GM18517 (cell line): ENCODE data around the gene HBS1L.
A peak's percentile ranks its signal among the peaks of the same experiment; 100 is the strongest.

ENCODE experiments used
- ATAC-seq: cut with Tn5 transposase; IDR thresholded peaks from one replicate; pipeline ENCODE4 v1.9.1; 2021; ENCODE audit warnings: mild to moderate bottlenecking, moderate library complexity; ENCODE audit not compliant: unreplicated experiment

HBS1L gene

DNA sequence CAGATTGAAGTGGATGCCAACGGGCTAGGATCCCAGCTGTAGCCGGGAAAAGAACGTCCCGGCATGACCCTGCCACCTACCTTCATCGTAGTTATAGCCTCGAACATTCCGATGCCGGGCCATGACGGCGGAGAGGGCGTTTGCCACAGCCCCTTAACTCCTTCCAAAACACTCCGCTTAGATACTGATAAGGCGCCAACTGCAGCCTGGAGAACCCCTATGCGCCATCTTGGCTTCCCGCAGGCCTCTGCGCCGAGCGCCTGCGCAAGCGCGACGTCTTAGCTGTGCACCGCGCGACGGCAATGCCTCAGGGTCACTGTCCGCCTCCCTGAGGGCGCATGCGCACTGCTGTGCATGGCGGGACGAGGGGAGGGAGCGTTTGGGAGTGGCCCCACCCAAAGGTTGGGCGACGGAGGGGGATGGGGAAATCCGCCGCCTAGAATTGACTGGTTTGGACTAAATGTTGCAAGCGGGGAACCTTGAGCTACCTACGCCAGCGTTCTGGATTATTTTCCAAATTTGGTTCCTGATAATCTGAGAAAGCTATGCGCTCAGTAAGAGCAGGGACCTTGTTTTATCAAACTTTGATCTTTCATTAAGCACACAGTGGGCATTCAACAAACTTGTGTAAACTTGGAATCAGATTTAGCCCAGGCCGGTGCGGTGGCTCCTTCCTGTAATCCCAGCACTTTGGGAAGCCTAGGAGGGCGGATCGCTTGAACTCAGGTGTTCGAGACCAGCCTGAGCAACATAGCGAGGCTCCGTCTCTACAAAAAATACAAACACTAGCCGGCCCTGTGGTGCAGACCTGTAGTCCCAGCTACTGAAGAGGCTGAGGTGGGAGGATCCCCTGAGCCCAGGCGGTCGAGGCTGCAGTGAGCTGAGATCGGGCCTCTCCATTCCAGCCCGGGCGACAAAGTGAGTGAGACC, at the start of gene HBS1L:
Gene HBS1L (minus strand): TSS at position 254 of the 930 bp plus-strand sequence. CDS start 131 bp downstream, at position 123.
- peak; percentile 90 for ATAC-seq

DNA sequence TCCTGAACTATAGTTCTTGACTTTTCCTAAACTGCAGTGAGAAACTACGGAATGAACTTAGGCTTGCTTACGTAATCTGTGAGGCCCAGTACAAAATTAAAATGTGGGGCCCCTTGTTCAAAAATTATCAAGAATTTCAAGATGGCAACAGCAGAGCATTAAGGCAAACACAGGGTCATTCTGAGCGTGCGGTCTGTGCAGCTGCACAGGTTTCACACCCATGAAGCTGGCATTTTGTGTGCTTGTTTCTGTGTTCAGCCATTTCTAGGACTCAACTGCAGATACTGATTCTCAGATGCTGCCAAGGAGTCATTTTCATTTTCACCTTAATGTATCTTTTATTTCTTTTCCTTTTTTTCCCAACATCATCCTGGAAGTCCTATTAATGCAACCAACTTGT, 49.6 kb upstream of the HBS1L start:
- ATAC-seq, result no peak

DNA sequence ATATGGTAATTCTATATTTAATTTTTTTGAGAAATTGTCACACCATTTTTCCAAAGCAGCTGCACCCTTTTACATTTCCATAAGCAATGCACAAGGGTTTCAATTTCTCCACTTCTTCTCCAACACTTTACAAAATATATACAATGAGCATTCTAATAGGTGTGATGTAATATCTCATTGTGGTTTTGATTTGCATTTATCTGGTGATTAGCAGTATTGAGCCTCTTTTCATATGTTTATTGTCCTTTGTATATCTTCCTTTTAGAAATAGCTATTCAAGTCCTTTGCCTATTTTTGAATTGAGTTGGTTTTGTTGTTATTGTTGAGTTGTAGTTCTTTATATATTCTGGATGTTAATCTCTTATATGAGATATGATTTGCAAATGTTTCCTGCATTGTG, 47.6 kb upstream of the HBS1L start:
- no peak for ATAC-seq

DNA sequence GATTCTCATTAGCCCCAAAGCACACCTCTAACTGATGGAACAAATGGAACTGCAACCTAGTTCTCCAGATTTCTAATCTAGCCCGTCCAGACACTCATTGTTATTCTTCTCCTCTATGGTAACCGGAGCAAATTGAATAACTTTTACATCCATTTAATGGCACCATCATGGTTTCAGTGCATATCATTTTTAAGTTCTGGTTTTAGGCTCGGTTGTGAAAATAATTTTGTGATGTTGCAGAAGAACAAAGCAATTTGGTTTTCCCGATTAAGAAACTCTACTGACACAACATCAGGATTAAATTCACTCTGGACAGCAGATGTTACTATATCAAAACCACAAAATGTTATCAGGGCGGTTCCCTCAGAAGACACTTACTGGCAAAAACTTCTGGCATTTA, 42.5 kb upstream of the HBS1L start:
- no peak for ATAC-seq

DNA sequence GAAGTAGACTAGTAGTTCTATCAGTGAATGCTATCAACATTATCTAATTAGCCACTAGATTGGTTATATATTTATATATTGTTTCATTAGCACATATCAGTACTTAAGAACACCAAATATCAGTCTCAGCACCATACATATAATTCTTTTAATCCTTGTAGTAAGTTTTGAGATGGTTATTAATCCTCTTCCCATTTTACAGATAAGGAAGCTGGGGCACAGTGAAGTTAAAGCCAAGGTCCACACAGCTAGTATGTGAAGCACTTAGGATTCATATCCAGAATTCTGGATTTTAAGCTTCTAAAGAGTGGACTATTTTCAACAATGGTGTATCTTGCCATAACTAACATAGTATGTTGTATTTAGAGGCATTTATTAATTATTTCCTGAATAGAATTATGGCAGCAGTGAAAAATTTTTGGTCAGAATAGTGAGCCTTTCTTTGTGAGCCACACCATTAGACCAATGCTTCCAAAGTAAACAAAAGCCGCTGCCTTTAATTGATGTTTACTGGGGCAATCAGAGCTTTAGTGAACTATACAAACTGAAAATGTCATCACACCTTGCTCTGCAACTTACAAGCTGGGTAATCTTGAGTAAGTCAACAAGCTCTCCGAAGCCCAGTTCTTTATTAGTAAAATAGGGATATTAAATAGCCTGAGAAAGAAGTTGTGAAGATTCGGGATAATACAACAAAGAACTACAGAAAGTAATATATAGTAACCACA, 41.9 kb upstream of the HBS1L start:
- no peak for ATAC-seq

DNA sequence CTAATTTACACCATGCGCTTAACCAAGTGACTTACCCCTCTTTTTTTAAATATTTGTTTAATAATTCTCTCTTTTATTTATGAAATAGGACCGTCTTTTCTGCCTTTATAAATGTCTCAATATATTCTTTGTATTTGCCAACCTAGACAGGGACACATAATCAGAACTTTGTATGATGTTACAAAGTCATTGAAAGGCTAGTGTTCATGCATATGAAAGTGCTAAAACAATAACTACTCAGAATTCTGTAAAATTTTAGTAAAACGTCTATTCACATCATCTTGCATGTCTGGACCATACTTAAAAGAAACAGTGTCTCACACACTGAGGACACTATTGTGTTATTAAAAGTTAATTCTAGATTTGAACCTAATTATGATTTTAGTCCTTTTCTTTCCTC, 41.1 kb upstream of the HBS1L start:
- no peak for ATAC-seq

DNA sequence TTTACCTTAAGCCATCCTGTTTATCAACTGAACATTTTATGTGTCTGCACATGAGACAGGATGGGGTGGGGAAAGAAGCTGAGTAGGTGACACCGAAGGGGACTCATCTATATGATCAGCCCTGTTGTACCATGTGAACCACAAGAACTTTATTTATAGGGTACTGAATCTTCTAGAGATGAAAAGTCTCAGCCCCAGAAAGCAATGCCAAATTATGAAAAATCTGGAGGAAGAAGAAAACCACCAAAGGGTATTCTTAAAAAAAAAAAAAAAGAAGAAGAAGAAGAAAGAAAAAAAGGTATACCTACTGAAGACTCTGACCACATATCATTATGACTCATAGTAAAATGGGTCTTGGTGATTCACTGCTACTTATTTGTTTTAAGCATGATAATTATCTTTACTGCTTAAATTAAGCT, 39.8 kb upstream of the HBS1L start:
- ATAC-seq, result peak; percentile 57

DNA sequence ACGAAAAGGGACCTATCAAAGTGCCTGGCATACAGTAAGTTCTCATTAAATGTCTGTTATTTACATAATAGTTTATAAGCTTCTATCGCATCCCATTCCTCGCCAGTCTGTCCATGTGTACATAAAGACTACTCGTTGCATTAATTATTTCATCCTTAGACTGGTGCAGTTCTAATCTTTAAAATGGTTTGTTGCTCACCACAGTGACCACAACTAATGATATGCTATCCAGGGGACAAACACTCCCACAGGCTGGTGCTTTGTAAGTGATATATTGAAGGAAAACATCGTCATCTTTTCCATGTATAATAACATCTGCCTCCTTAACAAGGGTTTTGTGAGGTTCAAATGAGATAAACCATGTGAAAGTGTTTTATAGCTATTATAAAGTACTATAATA, 39.0 kb upstream of the HBS1L start:
- no peak for ATAC-seq

DNA sequence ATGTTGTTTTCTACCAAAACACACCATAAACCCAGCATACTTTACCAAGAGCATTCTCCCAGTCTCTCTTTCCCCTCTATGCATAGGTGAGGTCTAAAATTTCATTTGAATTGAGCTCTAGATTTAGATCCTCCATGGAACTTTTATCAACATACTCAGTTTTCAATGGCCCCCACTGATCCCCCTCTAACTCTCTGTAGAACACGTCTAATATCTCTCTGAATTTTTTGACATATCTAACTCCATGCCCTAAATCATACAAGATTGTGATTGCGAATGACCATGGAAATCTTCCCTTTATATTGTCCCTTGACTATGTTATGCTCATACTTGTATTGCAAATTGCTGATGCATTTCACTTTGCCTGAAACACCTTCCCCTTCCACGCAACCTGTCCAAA, 38.1 kb upstream of the HBS1L start:
- no peak for ATAC-seq

DNA sequence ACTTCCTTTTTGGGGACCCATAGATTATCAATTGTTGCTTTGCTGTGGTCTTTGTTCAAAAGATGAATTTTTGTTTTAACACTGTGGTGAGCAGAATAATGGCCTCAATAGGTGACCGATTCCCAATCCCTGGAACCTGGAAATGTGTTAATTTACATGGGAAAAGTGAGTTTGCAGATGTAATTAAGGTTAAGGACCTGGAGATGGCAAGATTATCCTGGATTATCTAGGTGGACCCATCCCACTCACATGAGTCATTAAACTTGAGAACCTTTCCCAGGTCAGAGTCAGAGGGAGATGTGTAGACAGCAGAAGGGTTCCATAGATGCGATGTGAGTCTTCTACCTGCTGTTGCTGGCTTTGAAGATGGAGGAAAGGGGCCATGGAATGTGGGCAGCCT, 36.2 kb upstream of the HBS1L start:
- no peak for ATAC-seq

DNA sequence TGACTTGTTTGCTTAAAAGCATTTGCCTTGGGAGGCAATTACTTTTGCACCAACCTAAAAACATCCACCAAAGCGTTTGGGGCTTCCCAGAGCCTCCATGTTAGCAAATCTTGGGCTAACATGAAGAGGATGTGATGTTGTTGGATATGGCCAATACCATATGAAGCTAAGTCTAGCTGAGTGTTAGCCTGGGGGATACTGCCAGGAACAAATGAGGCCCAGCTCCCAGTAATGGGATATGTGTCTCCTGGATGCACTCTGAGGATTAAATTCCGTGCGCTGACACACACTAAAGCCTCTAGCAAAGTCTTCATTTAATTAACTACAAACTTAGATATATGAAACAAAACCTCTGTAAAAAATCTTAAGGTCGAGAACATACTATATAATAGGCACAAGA, 35.3 kb upstream of the HBS1L start:
- no peak for ATAC-seq

DNA sequence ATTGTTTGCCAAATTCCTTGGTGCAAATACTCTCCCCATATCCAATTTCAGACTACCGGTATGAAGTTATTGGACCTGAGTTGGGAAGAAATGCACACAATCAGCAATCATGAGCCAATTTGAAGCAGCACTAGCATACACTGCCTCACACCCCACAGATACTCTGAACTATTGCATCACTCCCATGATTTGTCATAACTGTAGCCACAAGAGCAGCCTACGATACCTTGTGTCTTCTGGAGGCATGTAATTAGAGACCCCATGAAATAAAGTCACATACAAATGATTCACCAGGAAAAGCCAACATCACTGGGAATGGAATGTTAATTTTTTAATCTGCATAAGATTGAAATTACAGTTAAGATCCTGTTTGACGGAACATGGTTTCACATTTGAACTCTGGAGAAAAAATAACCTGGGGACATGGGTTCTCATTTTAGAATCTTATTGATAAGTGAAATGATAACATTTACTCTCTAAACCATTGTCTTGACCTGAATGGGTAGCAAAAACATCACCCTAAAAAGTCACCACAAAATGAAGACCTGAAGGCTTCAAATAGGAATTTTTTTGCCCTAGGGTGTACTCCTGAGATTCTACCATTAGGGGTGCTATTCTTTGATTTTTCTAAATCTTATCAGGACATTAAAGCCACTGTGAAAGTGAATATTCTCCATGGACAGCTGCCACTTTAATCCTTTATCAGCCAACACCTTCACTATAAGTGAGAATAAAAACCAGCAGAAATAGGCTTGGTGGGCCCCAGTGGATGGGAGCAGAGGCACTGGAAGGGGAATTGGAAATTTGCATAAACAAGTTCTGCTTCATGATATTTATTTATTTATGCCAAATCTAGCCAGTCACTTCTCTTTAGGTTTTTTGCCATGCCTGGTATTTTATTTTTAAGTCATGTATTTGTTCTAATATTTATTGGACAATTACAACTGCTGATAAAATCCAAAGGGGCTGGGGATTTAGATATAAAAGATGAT, 34.5 kb upstream of the HBS1L start:
- peak; percentile 73 for ATAC-seq

DNA sequence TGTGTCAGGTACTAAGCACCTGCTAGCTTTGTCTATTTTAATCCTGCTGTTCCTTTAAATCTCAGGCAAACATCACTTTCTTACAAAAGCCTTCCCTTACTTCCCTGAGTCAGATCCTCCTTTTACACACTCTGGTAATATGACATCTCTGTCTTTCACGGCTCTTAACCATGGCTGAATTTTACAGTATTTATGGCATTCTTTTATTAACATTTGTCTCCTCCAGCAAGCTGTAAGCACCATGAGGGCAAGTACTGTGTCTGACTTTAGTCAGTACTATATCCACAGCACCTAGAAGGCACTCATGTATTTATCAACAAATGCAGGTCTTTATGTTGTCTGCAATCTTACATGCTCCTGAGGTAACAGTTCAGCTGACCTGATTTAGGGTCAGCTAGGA, 33.7 kb upstream of the HBS1L start:
- ATAC-seq, result no peak

DNA sequence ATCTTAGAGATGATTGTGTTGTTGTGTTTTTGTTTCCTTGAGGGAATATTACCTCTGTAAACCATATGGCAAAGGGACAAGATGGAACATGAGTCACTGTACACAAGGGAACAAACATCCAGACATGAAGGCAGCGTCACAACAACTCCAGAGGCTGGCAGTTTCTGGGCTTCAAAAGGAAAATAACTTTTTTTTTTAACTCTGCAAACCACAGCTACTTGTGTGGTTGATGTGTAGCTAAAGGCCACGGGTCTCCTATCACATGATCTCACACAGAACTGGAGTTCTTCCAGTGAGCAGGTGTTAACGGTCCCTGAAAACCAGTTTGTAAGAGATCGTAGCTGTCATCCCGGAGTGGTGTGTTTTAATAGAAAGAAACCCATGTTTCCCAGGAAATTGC, 33.2 kb upstream of the HBS1L start:
- ATAC-seq, result no peak

DNA sequence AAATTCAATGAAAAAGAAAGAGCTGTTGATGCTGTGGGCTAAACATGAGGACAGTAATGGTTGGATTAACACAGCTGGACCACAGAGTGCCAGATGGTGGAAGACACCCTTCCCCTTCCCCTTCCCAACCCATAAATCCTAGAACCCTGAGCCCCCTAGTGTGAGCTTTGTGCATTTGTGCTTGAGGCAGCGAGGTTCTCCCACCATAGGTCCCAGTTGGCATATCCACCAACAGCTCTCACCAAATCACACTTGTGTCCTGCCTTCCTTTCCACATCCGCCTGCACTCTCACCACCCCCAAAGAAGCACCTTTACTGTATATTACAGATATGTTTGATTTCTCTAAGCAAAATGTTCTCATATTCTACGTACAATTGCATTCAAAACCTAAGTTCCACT, 32.8 kb upstream of the HBS1L start:
- no peak for ATAC-seq

DNA sequence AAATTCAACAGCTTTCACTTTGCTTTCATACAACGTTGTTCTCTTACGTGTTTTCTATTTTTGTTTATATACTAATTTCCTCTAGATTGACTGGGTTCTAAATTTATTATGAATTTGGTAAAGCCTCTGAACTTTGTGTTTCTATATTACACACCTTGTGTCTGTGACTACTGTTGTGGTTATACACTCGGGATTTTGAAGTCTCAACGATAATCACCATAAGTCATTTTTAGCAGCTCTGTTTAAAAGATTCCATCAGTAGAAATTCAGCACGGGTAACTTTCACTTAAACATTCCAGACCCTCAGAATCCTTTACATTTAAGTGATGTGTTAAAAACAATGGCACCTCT, 31.8 kb upstream of the HBS1L start:
- ATAC-seq, result no peak

DNA sequence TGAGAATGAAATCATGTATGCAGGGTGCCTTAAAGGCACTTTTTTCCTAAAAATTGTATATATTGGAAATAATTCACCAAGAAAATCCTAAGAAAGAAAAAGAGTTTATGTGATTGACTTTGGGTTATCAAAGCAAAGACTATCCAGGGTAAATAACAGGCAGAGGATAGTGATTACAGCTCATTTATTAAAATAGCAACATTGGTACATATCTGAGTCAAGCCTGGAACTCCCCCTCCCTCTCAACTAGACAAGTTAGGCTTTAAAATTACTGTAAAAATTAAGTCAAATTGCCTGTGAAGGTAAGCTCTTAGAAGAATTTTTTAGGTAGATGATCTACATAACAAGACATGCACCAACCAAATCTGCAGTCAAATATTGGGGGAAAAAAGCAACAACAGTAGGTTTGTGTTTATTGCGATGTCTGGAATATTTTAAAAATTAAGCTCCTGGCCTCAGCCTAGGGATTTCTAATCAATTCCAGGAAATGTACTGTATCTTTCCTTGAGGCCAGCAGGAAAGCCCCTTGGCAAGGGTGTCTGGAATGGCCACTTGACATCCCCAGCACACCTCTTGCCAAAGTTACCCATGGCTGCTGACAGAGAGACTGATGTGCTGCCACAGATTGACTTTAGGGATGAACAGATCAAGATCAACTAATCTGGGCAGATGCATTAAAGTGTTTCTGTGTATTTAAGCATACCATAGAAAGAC, 31.2 kb upstream of the HBS1L start:
- ATAC-seq, result no peak

DNA sequence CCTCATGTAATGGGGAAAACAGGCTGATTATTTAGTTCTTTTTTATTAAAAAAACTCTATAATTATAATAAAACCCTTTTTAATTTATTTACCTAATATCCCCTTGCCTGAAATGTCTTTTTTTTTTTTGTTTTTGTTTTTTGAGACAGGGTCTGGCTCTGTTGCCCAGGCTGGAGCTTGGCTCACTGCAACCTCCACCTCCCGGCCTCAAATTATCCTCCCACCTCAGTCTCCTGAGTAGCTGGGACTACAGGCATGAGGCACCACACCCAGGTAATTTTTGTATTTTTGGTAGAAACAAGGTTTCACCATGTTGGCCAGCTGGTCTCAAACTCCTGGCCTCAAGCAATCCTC, 30.3 kb upstream of the HBS1L start:
- ATAC-seq, result no peak

DNA sequence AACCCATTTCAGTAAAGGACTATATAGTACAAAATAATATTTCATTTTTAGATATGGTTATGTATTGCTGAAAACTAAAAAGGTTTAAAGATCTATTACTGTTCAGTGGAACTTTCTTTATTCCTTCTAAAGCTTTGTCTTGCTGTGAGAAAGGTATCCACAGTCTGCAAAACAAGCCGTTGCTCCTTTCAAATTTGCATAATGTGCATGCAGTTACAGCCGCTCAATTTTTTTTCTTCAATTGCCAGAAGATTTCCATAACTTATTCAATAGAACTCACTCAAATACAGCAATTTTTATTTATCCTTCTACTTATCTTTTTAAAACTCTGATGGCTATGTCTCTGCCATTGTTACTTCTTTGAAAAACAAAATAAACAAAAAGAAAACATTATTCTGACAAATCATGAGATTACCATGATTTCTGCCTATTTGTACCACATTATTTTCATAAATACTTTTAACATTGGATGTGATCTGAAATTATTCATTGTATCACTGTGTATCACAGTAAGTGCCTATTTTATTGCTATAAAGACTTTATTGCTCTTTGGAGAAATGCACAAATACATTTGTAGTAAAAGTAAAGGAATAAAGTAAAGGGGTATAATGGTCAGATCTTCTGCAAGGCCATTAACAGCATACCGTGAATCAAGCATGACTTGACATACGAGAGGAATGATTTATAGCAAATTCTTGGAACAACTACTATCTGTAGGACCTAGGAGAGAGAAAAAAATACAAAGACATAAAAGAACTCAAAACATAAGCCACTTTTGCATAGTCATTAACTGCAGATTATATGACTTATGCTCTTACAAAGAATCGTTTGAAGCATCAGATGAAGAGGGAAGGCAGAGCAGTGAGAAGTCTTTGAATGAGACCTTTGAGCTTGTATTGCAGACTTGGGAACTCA, 29.6 kb upstream of the HBS1L start:
- ATAC-seq, result no peak

DNA sequence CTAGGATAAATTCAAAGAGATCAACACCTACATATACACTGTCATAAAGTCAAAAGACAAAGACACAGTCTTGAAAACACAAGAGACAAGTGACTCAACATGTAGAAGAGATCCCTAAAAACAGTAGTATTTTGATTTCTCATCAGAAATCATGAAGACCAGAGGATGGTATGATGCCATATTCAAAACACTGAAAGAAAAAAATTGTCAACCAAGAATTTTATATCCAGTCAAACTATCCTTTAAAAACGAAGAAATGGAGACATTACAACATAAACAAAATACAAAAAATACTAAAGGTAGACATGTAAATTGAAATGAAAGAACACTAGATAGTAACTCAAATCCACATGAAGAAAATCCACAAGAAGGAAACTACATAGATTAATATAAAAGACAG, 27.3 kb upstream of the HBS1L start:
- ATAC-seq, result no peak
